Endothelial cell of umbilical vein (primary cell): ENCODE results near the gene ITGB1.

Source experiments
- EZH2 ChIP-seq: IDR thresholded peaks from 2 replicates; pipeline ENCODE4 v1.6.1; 2012; ENCODE audit warnings: borderline replicate concordance, low read depth, mild to moderate bottlenecking, moderate library complexity, low read length, inconsistent platforms; ENCODE audit not compliant: severe bottlenecking
- FOS ChIP-seq: IDR thresholded peaks from 2 replicates; pipeline ENCODE4 v1.6.1; 2011; ENCODE audit warnings: mild to moderate bottlenecking, low read length, moderate library complexity, borderline replicate concordance; ENCODE audit not compliant: insufficient read depth
- GATA2 ChIP-seq: IDR thresholded peaks from 2 replicates; pipeline ENCODE4 v1.7.0; 2011; ENCODE audit warnings: low read depth, mild to moderate bottlenecking, moderate library complexity, mixed read lengths, low read length; ENCODE audit not compliant: insufficient read length, insufficient read depth
- JUN ChIP-seq: IDR thresholded peaks from 2 replicates; pipeline ENCODE4 v1.6.1; 2011; ENCODE audit warnings: borderline replicate concordance, low read depth; ENCODE audit not compliant: insufficient read length, insufficient read depth
- MAX ChIP-seq: IDR thresholded peaks from 2 replicates; pipeline ENCODE4 v1.6.1; 2011; ENCODE audit not compliant: insufficient read depth, insufficient read length
- MYC ChIP-seq: IDR thresholded peaks from one replicate; pipeline ENCODE4 v1.6.1; 2011; ENCODE audit warnings: mild to moderate bottlenecking, low read depth, low read length
- POLR2A ChIP-seq: IDR thresholded peaks from 2 replicates; pipeline ENCODE4 v1.6.1; 2012; ENCODE audit warnings: low read depth, mild to moderate bottlenecking, control low read depth, low read length
- POLR2AphosphoS5 ChIP-seq: IDR thresholded peaks from 2 replicates; pipeline ENCODE4 v1.6.1; 2012; ENCODE audit warnings: low read depth, mild to moderate bottlenecking, control low read depth, low read length, moderate library complexity; ENCODE audit not compliant: insufficient read depth
- TF ChIP-seq, protein P1 (sequence below), 2 donors: IDR thresholded peaks; 1 replicate in 1 of 2; 2 replicates in 1 of 2; pipeline ENCODE4 v1.5.1; 2011; ENCODE audit warnings: low read length in 2 of 2, mild to moderate bottlenecking in 2 of 2, moderate library complexity in 2 of 2, control low read depth in 1 of 2, inconsistent platforms in 1 of 2, low read depth in 1 of 2; ENCODE audit not compliant: insufficient read depth in 1 of 2; ENCODE audit errors: extremely low read depth in 1 of 2

- TF ChIP-seq, protein P1, sequence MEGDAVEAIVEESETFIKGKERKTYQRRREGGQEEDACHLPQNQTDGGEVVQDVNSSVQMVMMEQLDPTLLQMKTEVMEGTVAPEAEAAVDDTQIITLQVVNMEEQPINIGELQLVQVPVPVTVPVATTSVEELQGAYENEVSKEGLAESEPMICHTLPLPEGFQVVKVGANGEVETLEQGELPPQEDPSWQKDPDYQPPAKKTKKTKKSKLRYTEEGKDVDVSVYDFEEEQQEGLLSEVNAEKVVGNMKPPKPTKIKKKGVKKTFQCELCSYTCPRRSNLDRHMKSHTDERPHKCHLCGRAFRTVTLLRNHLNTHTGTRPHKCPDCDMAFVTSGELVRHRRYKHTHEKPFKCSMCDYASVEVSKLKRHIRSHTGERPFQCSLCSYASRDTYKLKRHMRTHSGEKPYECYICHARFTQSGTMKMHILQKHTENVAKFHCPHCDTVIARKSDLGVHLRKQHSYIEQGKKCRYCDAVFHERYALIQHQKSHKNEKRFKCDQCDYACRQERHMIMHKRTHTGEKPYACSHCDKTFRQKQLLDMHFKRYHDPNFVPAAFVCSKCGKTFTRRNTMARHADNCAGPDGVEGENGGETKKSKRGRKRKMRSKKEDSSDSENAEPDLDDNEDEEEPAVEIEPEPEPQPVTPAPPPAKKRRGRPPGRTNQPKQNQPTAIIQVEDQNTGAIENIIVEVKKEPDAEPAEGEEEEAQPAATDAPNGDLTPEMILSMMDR (IDR thresholded peaks at IDR 0.05; ENCODE audit: extremely low read depth in 1 of 2, insufficient read depth in 1 of 2, low read depth in 1 of 2, low read length in 2 of 2) = no peak
- TF ChIP-seq POLR2AphosphoS5 (no peak), POLR2A (no peak), EZH2 (no peak), MAX (no peak), MYC (no peak), FOS (no peak), JUN (no peak), GATA2 (no peak)
Measured at GRCh38 chr10:32923849-32924248, 34.2 kb downstream of the ITGB1 start.
